Measurements from ENCODE around the gene BTG4.
A peak's percentile ranks its signal among the peaks of the same experiment; 100 is the strongest.

BTG4 gene

DNA sequence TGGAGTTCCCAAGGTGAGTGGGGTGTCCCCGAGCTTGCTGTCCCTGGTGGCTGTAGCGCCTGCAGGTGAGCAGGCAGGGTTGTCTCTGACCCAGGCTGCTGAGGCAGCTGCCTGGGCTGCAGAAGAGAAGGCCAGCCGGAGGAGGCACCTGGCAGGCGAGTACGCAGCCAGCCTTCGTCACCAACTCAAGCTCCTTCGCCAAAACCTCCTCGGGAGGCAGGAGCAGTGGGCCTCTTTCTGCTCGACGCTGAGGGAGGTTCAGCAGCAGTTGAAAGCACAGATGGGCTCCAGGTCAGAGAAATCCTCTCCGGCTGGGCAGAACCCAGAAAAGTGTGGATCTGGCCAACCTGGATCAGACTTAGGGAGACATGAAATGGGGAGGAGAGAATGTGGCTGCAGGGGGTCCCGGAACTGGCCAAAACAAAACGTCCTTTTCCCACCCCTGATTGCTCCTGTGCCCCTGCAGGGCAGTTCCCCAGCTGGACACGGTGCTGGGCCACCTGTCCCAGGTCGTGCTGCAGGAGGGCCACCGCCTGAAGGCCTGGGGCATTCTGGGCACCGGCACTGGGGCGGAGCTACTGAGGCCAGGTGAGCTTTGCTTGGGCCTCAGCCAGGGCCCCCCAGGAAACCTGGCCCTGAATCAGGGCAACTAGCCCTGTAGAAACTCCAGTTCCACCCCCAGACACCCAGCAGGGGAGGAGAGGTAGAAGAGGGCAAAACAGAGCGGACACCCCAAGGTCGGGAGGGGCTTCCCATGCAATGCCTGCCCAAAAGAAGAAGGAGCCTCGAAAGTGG, 56.7 kb downstream of the BTG4 start:
- no peak for DNase-seq (ENCODE audit: low read depth, low spot score)

DNA sequence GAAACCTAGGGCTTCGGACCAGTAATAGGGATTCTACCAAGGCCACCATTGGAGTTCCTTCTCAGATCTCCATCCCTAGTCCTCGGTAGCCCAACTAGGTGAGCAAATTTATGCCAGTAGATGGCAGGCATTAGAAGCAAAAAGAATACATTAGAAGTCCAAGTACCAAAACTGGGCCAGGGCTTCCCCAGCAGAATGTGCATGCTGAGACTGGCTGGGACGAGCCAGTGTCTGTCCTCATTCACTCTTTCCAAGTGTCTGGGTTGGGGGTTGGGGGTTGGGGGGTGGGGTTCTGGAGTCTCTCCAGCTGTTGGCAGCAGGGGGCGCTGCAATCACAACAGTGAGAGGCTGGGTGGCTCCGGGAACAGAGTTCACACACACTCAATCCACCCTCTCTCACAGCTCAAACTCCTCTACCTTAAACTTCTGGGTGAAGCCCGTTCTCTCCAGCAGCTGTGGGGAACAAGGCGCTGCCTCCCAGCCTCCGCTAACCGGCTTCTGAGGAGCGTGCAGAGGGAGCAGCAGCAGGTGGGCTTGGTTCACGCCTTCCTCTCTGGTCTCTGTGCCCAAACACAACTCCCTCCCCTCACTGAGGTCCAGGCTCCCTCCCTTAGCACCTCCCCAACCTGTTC, 57.5 kb downstream of the BTG4 start:
- peak; percentile 38 for DNase-seq (ENCODE audit: low read depth, low spot score)

DNA sequence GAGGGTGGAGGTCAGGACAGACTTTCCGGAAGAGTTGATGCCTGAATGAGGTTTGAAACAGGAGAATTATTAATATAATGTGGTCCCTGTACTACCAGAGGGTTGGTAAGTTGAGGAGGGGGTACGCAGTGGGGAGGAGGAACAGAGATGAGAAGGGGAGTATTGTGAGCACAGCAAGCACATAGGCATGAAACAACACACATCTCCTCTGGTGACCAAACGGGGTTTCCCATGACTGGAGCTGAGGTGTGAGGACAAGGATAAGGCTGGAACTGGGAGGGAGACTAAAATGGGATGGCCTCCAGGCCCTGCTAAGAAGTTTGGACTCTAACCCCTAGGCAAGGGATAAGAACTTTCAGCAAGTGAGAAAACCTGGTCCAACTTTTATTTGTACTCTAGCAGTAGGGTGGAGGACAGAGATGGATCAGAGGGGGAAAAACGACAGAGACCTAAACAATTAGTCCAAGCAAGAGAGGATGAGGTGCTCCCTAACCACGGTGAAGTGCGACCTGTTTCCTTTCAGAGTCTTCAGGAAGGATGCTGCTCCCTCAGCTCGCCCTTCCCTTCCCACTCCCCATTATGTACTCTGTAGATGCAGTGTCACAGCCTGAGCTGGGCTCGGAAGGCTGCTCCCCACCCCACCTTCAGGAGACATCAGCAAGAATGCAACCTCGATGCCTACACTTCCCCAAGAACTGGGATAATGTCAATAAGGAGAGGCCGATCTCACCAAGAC, 59.2 kb downstream of the BTG4 start:
- DNase-seq (ENCODE audit: low read depth, low spot score), result no peak

DNA sequence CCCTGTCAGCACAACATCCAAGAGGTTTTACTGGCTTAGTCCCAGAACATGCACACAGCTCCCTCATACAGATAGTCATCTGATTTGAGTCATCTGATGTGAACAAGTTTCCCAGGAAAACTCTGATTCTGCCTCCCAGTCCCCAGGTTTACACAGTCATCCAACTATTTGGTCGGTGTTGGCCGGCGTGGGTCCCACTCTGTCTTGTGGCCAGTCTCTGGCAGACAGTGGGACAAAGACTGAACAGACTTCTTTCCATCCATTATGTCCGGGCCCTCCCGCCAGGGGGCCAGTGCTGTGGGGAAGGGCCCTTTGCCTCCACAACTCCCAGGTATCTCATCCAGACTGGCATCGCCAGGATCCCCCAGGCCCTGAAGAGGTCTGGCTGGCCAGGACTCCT, 60.0 kb downstream of the BTG4 start:
- no peak for DNase-seq (ENCODE audit: low read depth, low spot score)

DNA sequence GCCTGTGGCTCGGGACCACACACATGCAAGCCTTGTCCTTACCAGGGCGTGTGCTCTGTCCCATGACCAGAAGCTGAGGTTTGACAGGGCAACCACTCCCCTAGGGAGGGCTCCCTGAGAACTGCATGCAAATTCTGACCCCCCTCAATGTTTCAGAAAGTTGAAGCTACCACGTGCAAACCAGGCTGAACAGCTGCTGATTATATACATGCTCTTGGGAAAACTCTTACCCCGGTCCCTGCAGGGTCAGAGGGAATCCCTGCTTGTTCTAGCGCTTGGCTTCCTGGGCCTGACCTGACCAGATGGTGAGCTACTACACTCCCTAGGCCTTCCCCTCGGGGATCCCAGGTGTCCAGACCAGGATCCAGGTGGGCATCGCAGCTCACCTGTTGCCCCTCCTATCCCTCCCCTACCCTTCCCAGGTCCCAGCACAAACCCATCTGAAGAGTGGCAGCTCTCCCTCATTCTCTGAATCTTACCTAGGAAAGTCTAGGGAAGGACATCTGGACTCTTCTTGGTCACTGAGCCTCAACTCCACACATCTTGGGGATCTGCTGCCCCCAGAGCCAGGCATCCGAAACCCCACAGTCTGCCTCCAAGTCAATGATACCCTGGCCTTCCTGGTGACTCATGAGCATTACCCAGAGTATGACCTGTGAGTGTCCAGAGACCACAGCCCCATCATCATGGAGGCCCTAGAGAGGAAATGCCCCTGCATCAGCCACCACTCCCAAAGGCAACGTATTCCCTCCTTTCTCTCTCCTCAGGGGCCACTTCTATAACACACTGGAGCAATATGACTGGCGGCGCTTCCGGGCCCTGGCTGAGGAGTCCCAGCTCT, 61.5 kb downstream of the BTG4 start:
- no peak for DNase-seq (ENCODE audit: low read depth, low spot score)

DNA sequence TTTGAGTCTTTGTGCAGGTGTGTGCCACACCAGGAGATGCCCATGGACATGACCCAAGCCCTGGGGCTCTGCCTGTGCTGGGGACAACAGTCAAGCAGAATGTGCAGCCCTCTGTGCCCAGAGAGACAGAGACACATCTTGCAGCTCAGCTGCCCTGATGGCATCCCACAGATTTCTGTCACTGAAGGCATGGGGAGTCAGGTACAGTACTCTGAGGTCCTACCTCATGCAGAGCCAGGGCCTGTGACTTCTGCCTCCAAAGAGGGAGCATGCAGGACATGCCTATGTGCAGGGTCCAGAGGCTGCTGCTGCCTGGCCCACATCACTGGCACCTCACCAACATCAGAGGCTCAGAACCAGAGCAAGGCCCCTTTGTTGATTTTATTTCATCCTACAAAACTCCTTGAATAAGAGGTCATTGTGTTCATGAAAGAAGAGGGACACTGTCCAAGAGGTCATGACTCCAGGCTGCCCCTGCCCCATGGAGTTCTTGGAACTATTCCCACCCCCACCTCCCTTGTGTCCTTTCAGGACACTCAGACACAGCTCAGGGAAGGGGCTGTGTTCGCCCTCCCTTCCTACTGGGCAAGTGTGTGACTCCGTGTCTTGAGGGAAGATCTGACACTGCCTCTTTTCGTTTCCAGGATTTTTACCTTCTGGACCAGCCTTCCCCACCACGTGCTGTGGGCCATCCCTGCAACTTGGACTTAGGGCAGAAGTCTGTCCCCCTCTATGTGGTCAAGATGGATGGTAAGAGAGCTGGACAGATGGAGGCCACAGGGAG, 62.3 kb downstream of the BTG4 start:
- DNase-seq (ENCODE audit: low read depth, low spot score), result no peak

DNA sequence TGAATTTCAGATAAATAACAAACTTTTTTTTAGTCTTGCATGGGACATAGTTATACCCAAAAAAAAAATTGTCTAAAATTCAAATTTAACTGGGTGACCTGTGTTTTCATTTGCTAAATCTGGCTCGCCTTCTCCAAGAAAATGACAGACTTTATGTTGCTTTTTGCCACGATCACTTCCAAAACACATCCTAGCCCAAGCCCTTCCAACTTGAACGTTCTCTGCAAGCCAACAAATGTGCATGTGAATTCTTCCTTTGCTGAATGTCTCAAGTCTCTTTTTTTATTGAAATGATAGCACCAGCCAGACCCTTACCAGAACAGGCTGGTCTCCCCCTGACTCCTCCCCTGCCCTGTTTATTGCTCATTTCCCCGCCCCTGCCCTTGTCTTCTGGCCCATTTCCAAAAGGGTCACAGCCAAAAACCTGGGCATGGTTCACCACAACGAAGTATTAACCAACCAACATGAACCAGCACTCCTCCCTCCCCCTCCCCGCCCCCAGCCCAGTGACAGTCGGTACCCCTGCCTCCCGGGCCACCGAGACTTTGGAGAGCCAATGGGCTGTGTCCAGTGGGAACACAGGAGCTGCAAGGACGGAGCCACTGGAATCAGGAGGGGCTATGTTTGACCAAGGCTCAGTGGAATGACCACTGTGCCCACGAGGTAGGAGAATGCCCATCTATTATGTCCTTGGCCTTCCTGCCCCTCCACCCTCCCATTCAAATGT, 63.2 kb downstream of the BTG4 start:
- no peak for DNase-seq (ENCODE audit: low read depth, low spot score)

DNA sequence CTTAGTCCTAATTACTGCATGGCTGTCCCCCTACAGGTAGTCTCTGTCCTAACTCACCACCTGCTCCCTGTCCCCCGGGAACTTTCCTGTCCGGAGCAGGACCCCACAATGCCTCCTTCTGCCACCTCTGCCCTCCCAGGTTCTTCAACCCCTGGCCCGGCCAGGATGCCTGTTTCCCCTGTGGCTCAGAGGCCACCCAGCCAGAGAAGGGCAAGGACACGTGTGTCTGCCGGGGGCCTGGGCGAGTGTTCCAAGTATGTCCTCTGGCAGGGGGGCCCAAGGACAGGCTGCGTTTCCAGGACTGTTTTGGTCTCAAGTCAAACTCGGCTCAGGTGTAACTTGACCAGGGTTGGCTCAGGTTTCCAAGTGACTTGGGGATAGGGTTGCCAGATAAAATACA, 63.8 kb downstream of the BTG4 start:
- DNase-seq (ENCODE audit: low read depth, low spot score), result no peak

DNA sequence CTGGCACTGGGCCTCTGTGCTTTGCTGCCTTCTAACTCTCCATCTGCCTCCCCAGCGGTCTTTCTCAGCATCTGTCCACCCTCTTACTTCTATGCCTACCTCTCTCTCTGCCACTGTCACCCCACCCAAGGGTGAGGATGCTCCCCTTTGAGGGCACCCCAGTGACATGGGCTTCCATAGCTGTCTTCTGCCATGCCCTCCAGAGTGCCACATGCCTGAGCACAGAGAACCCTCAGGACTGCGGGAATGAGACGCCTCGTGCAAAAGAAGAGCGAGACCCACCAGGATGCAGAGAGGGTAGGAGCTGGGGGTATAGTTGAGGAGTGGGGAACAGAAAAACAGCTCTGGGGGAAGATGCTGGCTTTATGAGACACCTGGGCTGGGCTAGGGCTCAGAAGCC, 64.3 kb downstream of the BTG4 start:
- DNase-seq (ENCODE audit: low read depth, low spot score), result no peak

DNA sequence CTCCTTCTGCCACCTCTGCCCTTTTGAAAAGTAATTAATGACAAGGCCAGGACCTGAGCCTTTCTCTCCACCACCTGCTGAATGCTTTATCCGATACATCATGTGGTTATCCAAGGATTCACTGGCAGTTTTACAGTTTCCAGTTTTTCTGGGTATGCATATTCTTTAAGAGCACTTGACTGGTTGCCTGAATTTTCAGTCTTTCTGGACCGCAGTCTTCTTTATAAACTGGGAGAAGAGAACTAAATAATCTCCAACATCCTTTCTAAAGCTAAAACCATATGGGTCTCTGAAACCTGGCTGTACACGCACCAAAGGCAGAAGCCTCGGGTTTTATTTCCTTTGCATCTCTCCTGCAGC, 65.1 kb downstream of the BTG4 start:
- DNase-seq (ENCODE audit: low read depth, low spot score), result no peak

DNA sequence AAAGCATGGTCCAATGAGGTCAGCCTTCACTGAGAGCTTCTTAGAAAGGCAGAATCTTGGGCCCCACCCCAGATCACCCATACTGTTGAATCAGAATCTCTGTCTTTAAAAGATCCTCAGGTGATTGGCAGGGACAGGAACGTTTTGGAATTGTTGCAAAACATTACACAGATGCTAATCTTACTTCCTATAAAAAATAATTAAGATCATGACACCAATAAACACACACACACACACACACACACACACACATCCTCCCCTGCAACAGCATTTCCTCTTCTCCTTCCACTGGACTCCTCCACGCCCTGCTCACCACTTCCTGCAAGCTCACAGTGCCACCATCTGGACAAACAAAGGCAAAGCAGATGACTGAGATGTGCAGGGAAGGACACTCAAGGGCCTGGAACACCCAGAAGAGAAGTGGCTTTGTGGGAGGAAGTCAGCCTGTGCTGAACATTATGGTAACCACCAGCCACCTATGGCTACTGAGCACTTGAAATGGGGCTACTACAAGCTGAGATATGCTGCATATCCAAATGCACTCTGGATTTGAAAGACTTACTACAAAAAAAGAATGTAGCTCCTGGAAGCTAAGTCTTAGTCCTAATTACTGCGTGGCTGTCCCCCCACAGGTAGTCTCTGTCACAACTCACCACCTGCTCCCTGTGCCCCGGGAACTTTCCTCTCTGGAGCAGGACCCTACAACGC, 65.6 kb downstream of the BTG4 start:
- DNase-seq (ENCODE audit: low read depth, low spot score), result peak; percentile 46

DNA sequence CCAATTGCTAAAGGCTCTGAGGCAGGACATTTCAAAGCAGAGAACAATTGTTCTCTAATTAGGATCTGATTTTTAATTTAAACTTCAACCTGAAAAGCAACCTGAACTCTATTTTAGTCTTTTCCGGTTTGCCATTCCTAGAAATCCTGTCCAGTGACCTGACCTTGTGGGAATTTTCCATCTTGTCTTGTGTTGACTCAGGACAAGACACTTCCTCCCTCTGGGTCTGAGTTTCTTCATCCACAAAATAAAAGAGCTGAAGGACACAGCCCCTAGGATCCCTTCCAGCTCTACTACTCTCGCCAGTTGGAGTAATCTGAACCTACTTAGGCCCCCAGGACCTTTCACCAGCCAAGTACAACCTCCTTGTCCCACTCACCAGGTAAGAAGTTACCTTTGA, 66.6 kb downstream of the BTG4 start:
- no peak for DNase-seq (ENCODE audit: low read depth, low spot score)

Measured in activated naive CD8-positive, alpha-beta T cell treated with anti-CD3 and anti-CD28 coated beads, Interleukin-2, amount 50 U/mL, for 16 hours (primary cell).